ENCODE measurements around the gene ZFAND4. TPM values are rescaled to one million over a fixed set of nuclear protein-coding genes. Genes with fewer than 3 reads are reported as not detected.

ZFAND4 gene
- total RNA-seq, 1 experiment from 2014 or later: 15.5 TPM

GRCh38 chr10:45660876-45661411, 11.6 kb downstream of the ZFAND4 start:
- no peaks in the 10 kb centered on the region for H3K4me1 ChIP-seq (ENCODE audit: control insufficient read depth in 1 of 2, insufficient read depth in 2 of 2, low read length in 2 of 2)
- no peak overlapping the region for H3K9ac ChIP-seq (ENCODE audit: low read length)
- H3K9me2 ChIP-seq (ENCODE audit: insufficient read depth): no peaks in the 10 kb centered on the region
- ChIA-PET RAD21 (ENCODE audit: low non-redundant PET in 1 of 2, low total read pairs in 2 of 2, uncharacterized antibody in 2 of 2, unreplicated experiment in 2 of 2) (no interaction called here), CTCF (no interaction called here), POLR2A (no interaction called here)
- no peak for ATAC-seq
- no peaks in the 10 kb centered on the region for H3K27me3 ChIP-seq (ENCODE audit: insufficient read depth, low read length)
- no peaks in the 10 kb centered on the region for H4K20me1 ChIP-seq (ENCODE audit: insufficient read depth)
- no peaks in the 10 kb centered on the region for H3K36me3 ChIP-seq (ENCODE audit: control insufficient read depth in 1 of 2, insufficient read depth in 2 of 2, low read length in 2 of 2)
- intact Hi-C loops (cut with micrococcal nuclease): no loop called here
- DNase-seq (ENCODE audit: low read depth, low spot score): no peak
- BruUV-seq (replicated peaks): no TSS peak
- H3K4me2 ChIP-seq (ENCODE audit: low read length): no peak overlapping the region
- TF ChIP-seq POLR2AphosphoS5 (IDR thresholded peaks at IDR 0.05; ENCODE audit: low read depth, low read length) (no peak), SP1 (IDR thresholded peaks at IDR 0.05; ENCODE audit: low read depth) (no peak), ZNF274 (IDR thresholded peaks at IDR 0.05; ENCODE audit: low read depth, low read length) (no peak), RAD21 (IDR thresholded peaks at IDR 0.05; ENCODE audit: low read depth) (no peak), MAX (IDR thresholded peaks at IDR 0.05) (no peak), CBX3 (IDR thresholded peaks at IDR 0.05; ENCODE audit: low read depth) (no peak), FOSL1 (IDR thresholded peaks at IDR 0.05; ENCODE audit: low read depth) (no peak)
- H3K27ac ChIP-seq (ENCODE audit: low read depth, low read length): no peak overlapping the region
- no peaks in the 10 kb centered on the region for H3K9me3 ChIP-seq (ENCODE audit: control insufficient read depth in 1 of 2, insufficient read depth in 1 of 2, low read depth in 1 of 2, low read length in 2 of 2)
- H2AFZ ChIP-seq (ENCODE audit: low read depth, low read length, poor library complexity, severe bottlenecking): no peak overlapping the region
- peaks cover 11% of the 10 kb centered on the region; the same call in 1 of the 2 replicates for H3K79me2 ChIP-seq (ENCODE audit: insufficient read depth, low read length)
- no peak overlapping the region for H3K4me3 ChIP-seq (replicated peaks in 1 of 2; ENCODE audit: low read depth in 1 of 2, low read length in 2 of 2)

DNA sequence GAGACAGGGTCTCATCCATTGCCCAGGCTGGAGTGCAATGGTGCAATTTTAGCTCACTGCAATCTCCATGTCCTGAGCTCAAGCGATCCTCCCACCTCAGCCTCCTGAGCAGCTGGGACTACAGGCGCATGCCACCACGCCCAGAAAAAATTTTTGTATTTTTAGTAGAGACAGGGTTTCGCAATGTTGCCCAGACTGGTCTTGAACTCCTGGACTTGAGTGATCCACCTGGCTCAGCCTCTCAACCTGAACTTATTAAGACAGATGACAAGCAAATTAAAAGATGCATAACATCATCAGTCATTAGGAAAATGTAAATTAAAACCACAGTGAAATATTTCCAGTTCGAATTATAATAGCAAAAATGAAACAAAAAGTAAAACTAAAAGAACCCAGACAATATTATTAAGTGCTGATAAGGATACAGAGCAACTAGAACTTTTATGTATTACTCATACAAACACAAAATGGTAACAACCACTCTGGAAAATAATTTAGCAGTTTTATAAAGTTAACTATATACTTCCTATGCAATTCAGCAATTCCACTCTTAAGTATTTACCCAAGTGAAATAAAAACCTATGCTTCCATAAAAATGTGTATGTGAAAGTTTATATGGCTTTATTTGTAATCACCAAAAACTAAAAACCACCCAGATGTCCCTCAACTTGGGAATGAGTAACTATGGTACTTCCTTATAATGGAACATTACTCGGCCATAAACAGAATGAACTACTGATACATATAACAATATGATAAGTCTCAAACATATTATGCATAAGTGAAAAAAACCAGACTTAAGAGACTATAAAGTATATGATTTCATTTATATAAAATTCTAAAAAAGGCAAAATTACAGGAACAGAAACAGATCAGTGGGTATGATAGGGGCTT, 15.3 kb downstream of the ZFAND4 start:
- H4K20me1 ChIP-seq (ENCODE audit: insufficient read depth): no peaks in the 10 kb centered on the region
- H3K9ac ChIP-seq (ENCODE audit: low read length): no peak overlapping the region
- H3K9me2 ChIP-seq (ENCODE audit: insufficient read depth): no peaks in the 10 kb centered on the region
- ATAC-seq (no peak), DNase-seq (ENCODE audit: low read depth, low spot score) (no peak)
- no peak overlapping the region for H3K4me3 ChIP-seq (replicated peaks in 1 of 2; ENCODE audit: low read depth in 1 of 2, low read length in 2 of 2)
- H3K27ac ChIP-seq (ENCODE audit: low read depth, low read length): no peak overlapping the region
- CTCF ChIA-PET: interaction anchor here (0.9 kb wide), 1 partner anchor 15 kb away, joined by 4 read pairs; no protein-coding TSS in a partner anchor
- BruUV-seq (replicated peaks): no TSS peak
- intact Hi-C loops (cut with micrococcal nuclease): no loop called here
- no peak overlapping the region for H3K4me2 ChIP-seq (ENCODE audit: low read length)
- no peaks in the 10 kb centered on the region for H3K9me3 ChIP-seq (ENCODE audit: control insufficient read depth in 1 of 2, insufficient read depth in 1 of 2, low read depth in 1 of 2, low read length in 2 of 2)
- RAD21 ChIA-PET (ENCODE audit: low non-redundant PET in 1 of 2, low total read pairs in 2 of 2, uncharacterized antibody in 2 of 2, unreplicated experiment in 2 of 2): interaction anchor here in 1 of 2 experiments (0.7 kb wide), 1 partner anchor 387 kb away, joined by 4 read pairs; no protein-coding TSS in a partner anchor
- no peak overlapping the region for H2AFZ ChIP-seq (ENCODE audit: low read depth, low read length, poor library complexity, severe bottlenecking)
- POLR2A ChIA-PET: no interaction called here
- H3K36me3 ChIP-seq (ENCODE audit: control insufficient read depth in 1 of 2, insufficient read depth in 2 of 2, low read length in 2 of 2): no peaks in the 10 kb centered on the region
- no peaks in the 10 kb centered on the region for H3K27me3 ChIP-seq (ENCODE audit: insufficient read depth, low read length)
- peaks cover 11% of the 10 kb centered on the region; the same call in 1 of the 2 replicates for H3K79me2 ChIP-seq (ENCODE audit: insufficient read depth, low read length)
- H3K4me1 ChIP-seq (ENCODE audit: control insufficient read depth in 1 of 2, insufficient read depth in 2 of 2, low read length in 2 of 2): no peaks in the 10 kb centered on the region
- TF ChIP-seq EGR1 (IDR thresholded peaks at IDR 0.05; ENCODE audit: low read depth) (no peak), MAX (IDR thresholded peaks at IDR 0.05) (no peak), ATF3 (IDR thresholded peaks at IDR 0.05) (no peak), RAD21 (IDR thresholded peaks at IDR 0.05; ENCODE audit: low read depth) (no peak), SRF (IDR thresholded peaks at IDR 0.05; ENCODE audit: low read depth) (no peak), JUND (IDR thresholded peaks at IDR 0.05) (no peak), CEBPB (IDR thresholded peaks at IDR 0.05; ENCODE audit: low read depth) (no peak), POLR2AphosphoS5 (IDR thresholded peaks at IDR 0.05; ENCODE audit: low read depth, low read length) (no peak), POLR2A (IDR thresholded peaks at IDR 0.05; ENCODE audit: borderline replicate concordance, extremely low read depth, insufficient read depth, insufficient read length) (no peak), SIN3A (IDR thresholded peaks at IDR 0.05; ENCODE audit: low read depth) (no peak), YY1 (IDR thresholded peaks at IDR 0.05; ENCODE audit: extremely low read depth, insufficient replicate concordance, low read depth, low read length) (no peak)
- TF ChIP-seq, protein P1, sequence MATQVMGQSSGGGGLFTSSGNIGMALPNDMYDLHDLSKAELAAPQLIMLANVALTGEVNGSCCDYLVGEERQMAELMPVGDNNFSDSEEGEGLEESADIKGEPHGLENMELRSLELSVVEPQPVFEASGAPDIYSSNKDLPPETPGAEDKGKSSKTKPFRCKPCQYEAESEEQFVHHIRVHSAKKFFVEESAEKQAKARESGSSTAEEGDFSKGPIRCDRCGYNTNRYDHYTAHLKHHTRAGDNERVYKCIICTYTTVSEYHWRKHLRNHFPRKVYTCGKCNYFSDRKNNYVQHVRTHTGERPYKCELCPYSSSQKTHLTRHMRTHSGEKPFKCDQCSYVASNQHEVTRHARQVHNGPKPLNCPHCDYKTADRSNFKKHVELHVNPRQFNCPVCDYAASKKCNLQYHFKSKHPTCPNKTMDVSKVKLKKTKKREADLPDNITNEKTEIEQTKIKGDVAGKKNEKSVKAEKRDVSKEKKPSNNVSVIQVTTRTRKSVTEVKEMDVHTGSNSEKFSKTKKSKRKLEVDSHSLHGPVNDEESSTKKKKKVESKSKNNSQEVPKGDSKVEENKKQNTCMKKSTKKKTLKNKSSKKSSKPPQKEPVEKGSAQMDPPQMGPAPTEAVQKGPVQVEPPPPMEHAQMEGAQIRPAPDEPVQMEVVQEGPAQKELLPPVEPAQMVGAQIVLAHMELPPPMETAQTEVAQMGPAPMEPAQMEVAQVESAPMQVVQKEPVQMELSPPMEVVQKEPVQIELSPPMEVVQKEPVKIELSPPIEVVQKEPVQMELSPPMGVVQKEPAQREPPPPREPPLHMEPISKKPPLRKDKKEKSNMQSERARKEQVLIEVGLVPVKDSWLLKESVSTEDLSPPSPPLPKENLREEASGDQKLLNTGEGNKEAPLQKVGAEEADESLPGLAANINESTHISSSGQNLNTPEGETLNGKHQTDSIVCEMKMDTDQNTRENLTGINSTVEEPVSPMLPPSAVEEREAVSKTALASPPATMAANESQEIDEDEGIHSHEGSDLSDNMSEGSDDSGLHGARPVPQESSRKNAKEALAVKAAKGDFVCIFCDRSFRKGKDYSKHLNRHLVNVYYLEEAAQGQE (IDR thresholded peaks at IDR 0.05; ENCODE audit: low read depth): no peak
